ENCODE measurements around the gene HPN. TPM values are rescaled to one million over a fixed set of nuclear protein-coding genes. Genes with fewer than 3 reads are reported as not detected.
"Not testable (repeated sequence)": the region's sequence is repeated elsewhere in the genome, so short reads cannot be mapped to it uniquely, and the experiment has no call there.

Gene HPN
- total RNA-seq, 1 experiment from 2014 or later = not detected

DNA sequence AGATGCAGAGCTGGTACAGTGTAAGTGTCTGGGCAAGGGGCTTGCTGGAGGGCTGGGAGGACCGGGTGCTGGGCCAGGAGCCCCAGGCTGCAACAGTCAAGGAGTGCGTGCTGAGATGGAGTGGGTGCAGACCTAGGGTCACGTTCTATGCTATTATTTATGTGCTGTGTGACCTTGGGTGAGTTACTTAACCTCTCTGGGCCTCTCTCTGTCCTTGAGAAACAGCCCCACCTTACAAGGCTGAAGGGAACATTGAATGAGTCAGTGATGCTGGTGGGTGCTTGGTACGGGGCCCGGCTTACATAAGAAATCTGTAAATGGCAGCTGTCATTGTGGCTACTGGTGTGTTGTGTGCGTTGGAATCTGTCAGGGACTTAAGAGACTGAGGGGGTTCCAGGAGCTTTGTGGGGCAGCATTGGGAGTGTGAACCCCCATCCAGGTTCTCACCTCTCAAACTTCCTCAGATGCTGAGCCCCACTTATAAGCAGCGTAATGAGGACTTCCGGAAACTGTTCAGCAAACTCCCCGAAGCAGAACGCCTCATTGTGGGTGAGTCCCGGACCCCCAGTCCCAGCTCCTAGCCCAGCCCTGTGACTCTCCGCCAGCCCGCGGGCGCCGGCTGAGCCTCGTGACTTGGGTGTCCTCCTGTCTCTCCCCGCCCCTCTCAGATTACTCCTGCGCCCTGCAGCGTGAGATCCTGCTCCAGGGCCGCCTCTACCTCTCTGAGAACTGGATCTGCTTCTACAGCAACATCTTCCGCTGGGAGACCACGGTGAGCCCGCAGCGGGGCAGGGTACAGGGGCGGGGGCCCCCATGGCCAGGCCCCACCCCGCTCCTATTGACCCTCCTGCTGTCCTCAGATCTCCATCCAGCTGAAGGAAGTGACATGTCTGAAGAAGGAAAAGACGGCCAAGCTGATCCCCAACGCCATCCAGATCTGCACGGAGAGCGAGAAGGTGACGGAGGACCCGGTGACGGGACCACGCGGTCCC, 31.8 kb upstream of the HPN start:
- DNase-seq (ENCODE audit: low read depth) = no peak

DNA sequence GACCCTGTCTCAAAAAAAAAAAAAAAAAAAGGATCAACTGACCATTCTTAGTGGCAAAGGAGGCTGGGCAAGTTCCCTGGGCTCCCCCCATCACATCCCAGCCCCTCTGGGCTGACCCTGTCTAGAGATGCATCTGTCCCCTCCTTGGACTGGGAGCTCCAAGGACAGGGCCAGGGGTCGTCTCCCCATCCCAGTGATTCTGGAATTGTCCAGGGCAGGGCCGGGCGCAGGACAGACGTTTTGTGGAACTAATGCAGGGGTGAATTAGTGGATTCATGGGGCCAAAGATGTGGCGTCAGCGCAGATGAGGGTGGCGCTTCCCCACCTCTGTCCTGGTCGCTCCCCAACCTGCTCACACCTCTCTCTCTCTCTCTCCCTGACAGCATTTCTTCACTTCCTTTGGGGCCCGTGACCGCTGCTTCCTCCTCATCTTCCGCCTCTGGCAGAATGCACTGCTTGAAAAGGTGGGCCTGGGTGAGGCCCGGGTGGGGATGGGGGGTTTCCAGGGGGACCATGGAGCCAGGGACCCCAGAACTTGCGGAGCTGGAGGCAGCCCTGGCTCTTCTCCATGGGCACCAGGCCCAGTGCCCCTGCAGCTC, 30.3 kb upstream of the HPN start:
- no peak for DNase-seq (ENCODE audit: low read depth)

DNA sequence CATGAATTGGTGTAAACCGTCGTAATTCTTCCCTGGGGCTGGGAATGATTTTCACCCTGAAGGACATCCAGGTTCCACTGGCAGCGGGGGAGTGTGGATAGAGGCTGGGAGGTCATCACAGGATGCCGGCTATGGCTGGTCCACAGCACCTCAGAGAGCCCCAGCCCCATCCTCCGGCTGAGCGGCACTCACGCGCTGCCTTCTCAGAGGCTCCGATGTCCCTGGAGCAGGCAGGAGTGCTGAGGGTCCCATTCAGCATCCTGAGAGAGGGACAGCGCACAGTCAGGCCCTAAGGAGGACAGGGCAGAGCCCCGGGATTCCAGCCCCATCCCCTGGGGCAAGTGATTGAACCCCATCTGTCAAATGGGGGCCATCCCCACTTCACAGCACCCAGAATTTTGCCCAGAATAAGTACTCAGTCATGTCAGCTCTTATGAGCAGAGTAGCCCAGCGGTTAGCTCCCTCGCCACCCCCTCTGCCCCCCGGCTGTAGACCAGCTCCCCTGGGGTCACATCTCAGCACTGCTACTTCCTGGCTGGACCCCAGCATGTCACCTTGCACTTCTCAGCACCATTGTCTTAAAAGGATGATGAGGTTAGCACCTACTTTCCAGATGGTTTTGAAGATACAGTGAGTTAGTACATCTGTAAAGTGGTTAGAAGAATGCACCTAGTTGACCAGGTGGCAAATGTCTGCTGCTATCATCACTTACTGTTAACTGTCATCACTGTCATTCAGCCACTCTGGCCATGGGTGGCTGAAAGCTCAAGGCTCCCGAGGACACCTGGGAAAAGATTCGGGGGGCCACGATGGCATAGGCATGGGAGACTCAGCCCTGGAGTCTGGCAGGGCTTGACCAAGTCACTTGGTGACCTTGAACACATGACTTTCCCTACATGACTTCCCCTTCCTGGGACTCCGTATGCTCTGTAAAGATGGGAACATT, 29.5 kb upstream of the HPN start:
- DNase-seq (ENCODE audit: low read depth) = no peak

DNA sequence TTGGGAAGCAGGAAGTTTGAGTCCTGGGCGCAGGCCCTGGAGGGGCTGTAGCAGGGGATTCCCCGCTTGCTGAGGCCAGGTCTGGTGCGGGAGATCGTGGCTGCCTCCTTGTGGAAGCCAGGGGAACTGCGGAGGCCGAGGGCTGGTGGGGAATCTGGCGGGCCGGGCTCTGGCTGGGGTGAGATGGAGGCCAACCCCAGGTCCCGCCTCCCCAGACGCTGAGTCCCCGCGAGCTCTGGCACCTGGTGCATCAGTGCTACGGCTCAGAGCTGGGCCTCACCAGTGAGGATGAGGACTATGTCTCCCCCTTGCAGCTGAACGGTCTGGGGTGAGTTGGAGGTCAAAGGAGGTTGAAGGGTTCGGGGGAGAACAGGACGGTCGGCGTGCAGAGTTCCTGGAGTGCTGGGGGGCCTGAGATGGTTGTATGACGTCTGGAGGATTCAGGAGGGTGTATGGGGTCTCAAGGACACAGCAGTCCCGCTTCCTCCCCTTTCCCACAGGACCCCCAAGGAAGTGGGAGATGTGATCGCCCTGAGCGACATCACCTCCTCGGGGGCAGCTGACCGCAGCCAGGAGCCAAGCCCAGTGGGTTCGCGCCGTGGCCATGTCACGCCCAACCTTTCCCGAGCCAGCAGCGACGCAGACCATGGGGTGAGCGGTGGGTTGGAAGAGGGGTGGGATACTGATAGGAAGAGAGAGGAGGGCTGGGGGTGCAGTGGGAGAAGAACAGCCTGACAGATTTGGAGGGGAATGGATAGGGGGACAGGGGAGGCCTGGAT, 28.3 kb upstream of the HPN start:
- no peak for DNase-seq (ENCODE audit: low read depth)

DNA sequence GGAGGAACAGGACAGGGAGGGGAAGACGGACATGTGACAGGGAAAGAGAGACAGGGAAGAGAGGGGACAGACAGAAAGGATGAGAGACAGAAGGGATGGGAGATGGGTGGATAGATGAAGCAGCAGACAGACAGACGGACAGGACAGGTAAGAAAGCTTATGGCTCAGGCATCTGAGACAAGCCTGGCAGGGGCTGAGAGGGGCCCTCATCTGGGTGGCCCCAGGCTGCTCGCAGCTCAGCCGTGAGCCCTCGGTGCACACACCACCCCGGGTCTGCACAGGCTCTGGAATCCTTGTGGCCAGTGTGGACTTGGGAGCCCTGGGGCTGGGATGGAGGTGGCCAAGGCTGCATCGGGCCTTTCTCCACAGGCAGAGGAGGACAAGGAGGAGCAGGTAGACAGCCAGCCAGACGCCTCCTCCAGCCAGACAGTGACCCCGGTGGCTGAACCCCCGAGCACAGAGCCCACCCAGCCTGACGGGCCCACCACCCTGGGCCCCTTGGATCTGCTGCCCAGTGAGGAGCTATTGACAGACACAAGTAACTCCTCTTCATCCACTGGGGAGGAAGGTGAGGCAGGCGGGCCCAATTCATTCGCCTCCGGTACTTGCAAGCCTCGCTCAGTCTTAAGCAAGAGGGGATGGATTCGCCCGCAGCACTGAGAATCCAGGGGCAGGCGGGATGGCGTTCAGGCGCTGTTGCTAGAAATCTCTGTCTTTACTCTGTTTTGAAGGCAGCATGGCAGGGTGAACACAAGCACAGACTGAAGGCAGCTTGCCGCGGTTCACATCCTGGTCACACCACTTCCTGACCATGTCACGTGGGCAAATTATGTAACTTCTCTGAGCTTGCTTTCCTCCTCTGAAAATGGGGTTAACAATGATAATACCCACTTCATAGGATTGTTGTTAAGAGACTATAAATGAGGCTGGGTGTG, 27.4 kb upstream of the HPN start:
- no peak for DNase-seq (ENCODE audit: low read depth)

DNA sequence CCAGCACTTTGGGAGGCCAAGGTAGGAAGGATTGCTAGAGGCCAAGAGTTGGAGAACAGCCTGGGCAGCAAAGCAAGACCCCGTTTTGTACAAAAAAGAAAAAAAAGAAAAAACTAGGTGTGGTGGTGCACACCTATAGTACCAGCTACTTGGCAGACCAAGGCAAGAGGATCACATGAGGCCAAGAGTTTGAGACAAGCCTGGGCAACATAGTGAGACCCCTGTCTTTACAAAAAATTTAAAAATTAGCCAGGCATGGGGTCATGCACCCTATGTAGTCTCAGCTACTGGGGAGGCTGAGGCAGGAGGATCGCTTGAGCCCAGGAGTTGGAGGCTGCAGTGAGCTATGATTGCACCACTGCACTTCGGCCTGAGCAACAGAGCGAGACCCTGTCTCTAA, 26.7 kb upstream of the HPN start:
- DNase-seq (ENCODE audit: low read depth) = not testable (repeated sequence)

DNA sequence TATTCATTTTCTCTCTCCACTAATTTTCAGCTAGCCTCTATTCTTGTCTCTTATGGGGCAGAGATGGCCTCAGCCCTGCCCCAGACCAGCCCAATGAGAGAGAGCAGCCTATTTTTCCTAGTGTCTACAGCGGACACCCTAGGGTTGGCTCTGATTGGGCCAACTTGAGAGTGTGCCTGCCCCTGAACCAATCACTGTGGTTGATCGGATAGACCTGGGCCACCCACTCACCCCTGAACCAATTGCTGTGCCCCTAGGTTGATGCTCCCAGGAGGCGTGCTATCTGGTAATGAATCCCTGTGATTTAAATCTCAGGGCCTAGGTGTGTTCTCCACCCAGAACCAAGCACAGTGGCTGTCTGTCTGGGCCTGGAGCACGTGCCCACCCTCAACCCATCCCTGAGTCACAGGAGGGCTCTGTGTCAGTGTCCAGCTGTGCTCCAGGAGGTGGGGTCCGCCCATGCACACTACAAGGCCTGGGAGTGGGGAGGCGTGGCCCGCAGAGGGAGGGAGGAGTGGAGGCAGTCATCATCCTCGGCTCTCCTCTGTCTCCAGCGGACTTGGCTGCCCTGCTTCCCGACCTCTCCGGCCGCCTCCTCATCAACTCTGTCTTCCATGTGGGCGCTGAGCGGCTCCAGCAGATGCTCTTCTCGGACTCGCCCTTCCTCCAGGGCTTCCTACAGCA, 26.1 kb upstream of the HPN start:
- no peak for DNase-seq (ENCODE audit: low read depth)

DNA sequence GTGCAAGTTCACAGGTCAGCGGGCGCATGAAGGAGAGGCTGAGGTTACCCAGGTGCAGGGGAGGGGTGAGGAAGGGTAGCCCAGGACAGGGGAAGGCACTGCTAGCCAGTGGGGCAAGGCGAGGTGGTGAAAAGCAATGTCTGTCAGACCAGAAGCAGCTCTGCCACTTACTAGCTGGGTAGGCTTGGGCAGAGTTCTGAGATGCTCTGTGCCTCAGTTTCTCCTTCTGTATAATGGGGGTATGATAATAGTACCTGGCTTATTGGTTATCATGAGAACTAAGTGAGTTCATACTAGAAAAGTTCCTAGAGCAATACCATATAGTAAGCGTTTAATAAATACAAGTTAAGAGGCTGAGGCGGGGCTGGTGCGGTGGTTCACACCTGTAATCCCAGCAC, 25.6 kb upstream of the HPN start:
- DNase-seq (ENCODE audit: low read depth) = no peak

DNA sequence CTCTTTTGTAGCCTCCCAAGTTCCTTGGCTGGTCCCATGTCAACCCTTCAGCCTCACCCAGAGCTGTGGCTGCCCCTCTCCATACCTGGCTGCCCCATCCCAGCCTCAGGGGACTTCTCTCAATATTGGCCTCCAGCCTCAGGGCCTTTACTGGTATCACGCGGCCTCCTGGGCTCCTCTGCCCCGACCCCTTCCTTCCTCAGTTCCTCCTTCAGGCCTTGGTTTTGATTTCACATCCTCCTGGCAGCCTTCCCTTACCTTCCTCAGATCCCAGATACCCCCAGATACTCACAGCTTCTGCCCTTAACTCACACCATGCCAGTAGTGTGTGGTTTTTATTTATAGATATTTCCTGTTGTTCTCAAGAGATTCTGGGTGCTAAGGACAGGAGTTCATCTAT, 24.0 kb upstream of the HPN start:
- no peak for DNase-seq (ENCODE audit: low read depth)

DNA sequence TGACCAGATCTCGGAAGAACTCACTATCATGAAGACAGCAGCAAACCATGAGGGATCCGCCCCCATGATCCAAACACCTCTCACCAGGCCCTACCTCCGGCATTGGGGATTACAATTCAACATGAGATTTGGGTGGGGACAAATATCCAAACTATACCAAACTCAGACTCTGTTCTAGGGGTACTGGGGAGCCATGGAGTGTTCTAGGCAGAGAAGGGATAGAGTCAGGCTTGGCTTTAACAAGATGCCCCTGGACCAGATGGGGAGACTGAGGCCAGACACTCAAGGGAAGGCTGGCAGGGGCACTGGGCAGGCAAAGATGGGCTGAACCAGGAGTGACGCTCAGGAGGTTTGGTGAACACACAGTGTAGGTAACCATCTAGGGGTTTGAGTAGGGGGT, 23.1 kb upstream of the HPN start:
- DNase-seq (ENCODE audit: low read depth) = no peak

DNA sequence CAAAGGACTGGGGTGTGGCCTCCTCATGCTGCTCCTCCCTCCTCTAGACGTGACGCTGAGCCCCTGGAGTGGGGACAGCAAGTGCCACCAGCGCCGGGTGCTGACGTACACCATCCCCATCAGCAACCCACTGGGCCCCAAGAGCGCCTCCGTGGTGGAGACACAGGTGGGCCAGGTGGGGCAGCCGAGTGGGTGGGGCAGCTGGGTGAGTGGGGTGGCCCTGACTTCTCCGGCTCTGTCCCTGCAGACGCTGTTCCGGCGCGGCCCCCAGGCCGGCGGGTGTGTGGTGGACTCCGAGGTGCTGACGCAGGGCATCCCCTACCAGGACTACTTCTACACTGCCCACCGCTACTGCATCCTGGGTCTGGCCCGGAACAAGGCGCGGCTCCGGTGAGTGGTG, 22.4 kb upstream of the HPN start:
- DNase-seq (ENCODE audit: low read depth) = no peak

DNA sequence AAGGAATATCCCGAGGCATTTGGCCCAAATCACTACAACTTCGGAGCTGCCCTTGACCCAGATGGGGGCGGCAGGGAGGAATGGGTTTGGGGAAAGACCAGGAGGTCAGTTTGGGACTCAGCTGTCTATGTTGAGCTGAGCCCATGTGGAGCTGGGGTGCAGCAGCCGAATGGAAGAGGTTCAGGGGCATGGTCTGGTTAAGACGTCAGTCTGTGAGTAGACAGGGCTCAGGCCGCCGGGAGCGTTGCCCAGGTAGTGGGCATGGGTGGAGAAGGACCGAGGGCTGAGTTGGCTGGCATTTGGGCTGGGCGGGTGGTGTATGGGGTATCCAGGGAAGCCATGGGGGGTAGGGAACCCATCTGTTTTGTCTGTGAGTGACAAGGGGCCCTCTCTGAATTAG, 20.5 kb upstream of the HPN start:
- DNase-seq (ENCODE audit: low read depth) = no peak

DNA sequence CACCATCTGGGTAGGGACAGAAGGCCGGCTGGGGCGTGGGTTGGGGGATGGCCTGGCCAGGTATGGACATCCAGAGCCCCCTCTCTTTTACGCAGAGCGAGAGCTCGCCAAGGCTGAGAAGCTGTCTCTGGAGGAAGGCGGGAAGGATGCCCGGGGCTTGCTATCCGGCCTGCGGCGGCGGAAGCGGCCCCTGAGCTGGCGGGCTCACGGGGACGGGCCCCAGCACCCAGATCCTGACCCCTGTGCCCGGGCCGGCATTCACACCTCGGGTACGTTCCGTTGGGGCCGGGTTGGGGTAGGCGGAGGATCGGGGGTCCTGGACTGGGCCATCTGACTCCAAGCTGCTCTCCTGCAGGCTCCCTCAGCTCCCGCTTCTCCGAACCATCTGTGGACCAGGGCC, 19.9 kb upstream of the HPN start:
- no peak for DNase-seq (ENCODE audit: low read depth)

DNA sequence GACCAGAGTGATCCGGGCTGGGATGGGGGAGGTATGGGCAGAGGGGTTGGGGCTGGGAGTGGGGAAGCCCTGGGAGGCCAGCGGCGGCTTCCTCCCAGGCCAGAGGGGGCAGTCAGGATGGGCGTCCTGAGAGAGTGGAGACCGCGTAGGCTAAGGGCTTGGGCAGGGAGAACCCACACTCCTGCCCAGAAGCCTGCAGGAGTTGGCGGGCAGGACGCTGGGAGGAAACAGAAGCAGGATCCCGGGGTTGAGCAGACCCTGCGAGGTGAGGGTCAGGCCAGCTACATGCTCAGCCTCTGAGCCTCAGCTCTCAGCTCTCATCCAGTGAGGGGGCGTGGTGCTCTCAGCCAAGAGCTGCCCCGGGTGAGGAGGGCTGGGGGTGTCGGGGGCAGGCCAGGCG, 19.1 kb upstream of the HPN start:
- no peak for DNase-seq (ENCODE audit: low read depth)

DNA sequence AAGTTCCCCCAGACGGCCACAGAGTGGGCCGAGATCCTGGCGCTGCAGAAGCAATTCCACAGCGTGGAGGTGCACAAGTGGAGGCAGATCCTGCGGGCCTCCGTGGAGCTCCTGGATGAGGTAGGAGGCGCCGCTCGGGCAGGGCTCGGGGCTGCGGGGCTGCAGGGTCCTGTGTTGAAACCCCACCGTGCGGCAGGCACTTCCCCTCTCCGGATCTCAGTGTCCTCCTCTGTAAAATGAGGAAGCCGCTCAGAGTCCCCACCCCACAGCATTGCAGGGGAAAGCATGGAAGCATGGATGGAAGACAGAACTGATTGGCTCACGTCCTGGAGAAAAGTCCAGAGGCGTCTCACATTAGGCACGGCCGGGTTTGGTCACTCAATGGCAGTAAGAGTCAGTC, 18.1 kb upstream of the HPN start:
- DNase-seq (ENCODE audit: low read depth) = no peak

DNA sequence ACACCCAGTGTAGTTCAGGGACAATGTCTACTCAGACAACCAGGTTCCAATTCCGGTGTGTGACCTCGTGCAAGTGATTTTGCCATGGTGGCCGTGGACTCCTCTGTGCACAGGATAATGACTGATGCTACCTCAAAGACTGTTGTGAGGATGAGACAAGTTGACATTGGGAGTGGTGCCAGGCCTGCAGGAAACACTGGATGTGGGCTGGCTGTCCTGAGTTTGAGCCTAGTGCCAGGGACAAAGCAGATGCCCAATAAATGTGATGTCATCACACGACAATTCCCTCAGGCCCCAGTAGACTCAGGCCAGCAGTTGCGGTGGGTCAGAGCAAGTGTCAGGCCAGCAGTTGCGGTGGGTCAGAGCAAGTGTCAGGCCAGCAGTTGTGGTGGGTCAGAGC, 17.4 kb upstream of the HPN start:
- no peak for DNase-seq (ENCODE audit: low read depth)

DNA sequence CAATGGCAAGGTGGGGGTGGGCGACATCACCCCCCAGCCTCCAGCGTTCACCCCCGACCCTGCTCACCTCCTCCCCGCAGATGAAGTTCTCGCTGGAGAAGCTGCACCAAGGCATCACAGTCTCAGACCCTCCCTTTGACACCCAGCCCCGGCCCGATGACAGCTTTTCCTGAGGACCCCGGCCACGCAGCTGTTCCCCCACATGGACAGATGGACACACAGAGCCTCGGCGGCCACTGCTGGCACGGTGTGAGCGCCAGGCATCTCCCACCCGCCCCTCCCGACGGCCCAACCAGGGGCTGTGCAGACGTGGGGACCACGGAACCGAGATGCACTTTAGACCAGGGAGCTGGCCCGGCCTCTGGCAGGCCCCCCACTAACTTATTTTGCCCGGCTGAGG, 15.6 kb upstream of the HPN start:
- no peak for DNase-seq (ENCODE audit: low read depth)

DNA sequence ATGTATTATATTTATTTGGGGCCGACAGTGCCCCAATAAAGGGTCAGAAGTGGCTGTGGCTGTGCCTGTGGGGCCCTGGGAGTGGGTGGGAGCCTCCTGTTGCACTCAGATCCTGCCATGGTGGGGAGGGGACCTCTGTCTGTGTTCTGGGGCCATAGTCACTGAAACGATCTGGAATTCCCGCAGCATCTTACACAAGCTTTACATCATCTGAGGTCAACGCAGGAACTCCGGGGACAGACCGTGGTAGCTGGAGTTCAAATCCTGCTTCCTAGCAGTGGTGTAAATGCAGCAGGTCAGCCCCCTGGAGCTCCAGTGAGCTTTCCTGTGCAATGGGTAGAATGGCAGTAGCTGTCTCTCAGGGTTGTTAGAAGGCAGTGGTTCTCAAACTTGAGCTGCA, 15.1 kb upstream of the HPN start:
- no peak for DNase-seq (ENCODE audit: low read depth)

DNA sequence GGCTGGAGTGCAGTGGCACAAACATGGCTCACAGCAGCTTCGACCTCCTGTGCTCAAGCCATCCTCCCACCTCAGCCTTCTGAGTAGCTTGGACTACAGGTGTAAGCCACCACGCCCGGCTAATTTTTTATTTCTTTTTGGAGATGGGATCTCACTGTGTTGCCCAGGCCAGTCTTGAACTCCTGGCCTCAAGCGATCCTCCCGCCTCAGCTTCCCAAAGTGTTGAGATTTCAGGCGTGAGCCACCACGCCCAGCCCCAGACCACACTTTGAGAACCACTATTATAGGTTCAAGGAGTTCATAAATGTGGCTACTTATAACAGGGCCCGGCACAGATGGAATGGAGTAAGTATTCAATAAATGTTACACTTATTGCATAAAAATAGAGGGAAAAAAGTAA, 14.5 kb upstream of the HPN start:
- DNase-seq (ENCODE audit: low read depth) = no peak

Measured in M059J (cell line).